GM18909 (cell line): ENCODE data around the gene CSF1R.
"Not testable (repeated sequence)": the region's sequence is repeated elsewhere in the genome, so short reads cannot be mapped to it uniquely, and the experiment has no call there.

Source experiments
- ATAC-seq: cut with Tn5 transposase; IDR thresholded peaks from one replicate; pipeline ENCODE4 v1.9.1; 2021; ENCODE audit warnings: mild to moderate bottlenecking; ENCODE audit not compliant: unreplicated experiment, poor library complexity

Gene CSF1R

DNA sequence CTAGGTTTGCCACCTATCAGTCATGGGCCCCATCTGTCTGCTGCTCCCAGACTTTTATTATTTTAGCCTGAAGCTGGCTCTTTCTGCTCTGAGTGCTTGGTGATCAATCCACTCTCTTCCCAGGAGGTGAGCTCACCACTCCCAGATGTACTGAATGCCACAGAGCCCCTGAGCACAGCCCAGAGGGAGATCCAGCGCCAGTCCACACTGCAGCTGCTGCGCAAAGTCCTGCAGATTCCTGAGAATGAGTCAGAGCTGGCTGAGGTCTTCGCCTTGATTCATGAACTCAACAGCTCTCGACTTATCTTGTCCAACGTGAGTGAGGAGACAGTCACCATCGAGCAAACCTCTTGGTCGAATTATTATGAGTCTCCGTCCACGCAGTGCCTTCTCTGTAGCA is 49.8 kb downstream of the CSF1R start:
- ATAC-seq, result no peak

- ATAC-seq, result peak; percentile 95
Measured at GRCh38 chr5:150035139-150035895, 51.0 kb downstream of the CSF1R start.

DNA sequence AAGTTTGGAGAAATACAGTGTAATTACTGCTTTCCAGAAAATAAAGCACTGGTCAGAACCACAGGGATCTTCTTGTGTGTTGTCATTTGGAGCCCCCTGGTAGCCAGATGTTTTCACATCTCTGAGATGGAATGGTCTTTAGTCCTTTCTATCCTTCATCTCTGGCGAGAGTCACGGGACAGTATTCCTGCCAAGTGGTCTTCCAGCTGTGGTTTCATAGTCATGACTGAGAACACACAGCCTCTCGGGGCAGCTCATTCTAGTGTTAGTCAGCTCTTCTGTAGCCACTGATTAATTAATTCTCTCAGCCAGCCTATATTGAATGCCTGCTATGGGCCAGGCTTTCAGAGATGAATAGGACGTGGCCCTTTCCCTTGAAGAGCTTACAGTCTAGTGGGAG is 51.7 kb downstream of the CSF1R start:
- peak; percentile 9 for ATAC-seq

GRCh38 chr5:150033334-150033733 is 53.0 kb downstream of the CSF1R start:
- ATAC-seq, result no peak

DNA sequence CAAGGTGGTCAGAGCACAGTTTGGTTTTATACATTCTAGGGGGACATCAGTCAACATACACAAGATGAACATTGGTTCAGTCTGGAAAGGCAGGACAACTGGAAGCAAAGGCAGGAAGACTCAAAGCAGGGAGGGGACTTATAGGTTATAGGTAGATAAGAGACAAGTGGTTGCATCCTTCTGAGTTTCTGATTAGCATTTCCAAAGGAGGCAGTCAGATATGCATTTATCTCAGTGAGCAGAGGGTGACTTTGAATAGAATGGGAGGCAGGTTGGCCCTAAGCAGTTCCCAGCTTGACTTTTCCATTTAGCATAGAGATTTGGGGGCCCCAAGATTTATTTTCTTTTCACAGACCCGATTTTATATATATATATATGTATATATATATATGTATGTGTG is 58.3 kb downstream of the CSF1R start:
- not testable (repeated sequence) for ATAC-seq

- no peak for ATAC-seq
Measured at GRCh38 chr5:150026682-150027172, 59.6 kb downstream of the CSF1R start.

- no peak for ATAC-seq
Measured at GRCh38 chr5:150024346-150024984, 61.9 kb downstream of the CSF1R start.

GRCh38 chr5:150023136-150023535 is 63.2 kb downstream of the CSF1R start:
- no peak for ATAC-seq

DNA sequence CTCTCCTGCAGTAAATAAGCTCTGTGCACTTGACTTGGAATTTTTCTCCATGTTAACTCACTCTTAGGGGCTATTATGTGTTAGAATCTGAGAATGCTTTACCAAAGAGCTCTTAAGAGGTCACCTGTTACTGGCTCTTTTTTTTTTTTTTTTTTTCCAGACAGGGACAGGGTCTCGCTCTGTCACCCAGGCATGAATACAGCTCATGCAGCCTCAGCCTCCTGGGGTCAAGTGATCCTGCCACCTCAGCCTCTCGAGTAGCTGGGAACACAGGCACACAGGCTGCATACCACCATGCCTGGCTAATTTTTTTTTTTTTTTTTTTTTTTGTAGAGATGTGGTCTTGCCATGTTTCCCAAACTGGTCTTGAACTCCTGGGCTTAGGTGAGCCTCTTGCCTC is 63.7 kb downstream of the CSF1R start:
- ATAC-seq, result no peak

DNA sequence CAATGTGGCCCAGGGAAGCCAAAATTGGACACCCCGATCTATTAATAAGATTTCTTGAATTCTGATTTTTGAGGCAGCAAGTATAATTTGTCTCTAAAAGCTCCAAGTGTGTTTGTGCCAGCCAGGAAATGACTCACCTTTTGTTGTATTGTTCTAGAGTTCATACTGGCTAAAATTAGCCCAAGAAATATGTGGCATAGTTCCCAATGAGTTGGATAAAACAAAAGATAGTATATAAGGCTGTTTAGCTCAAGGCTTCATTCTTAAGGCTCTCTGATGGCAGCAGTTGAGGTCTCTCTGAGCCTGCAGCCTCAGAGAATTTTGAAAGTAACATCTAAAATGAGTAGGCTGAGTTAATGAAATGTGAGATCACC is 64.2 kb downstream of the CSF1R start:
- ATAC-seq, result no peak

- ATAC-seq, result no peak
Measured at GRCh38 chr5:150021491-150022157, 64.7 kb downstream of the CSF1R start.

- no peak for ATAC-seq
Measured at GRCh38 chr5:150020249-150020648, 66.1 kb downstream of the CSF1R start.

DNA sequence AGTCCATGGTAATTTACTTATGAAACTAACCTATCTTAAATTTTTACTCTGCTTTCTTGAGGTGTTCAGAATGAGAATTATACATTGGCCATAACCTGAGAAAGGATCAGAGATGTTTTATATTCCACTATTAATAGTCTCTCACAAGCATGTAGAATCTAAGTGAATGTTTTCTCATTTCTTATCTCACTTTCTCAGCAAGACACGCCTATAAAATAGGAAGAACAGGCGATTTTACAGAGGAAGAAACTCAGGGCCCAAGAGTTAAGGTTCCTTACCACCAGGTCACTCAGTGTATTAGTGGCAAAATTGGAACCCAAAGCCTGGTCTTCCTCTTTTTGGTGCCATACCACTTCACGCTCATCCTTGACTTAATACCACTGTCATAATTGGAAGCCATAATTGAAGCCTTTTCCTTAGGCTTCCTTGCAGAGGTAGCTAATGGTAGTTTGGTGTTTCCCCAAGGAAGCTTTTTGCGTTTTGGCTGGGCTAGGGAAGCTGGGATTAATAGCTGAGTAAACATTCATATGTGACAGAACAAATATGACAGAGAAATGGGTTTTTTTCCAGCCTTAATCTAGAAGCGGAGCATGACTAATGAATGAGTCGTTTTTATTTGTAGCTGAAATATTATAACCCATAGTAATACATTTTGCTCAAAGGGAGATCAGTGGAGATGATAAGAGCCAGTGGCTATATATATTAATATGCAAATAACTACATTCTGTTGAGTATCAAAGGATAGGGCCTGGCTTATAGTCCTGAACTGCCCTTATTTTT is 68.9 kb downstream of the CSF1R start:
- ATAC-seq, result no peak

GRCh38 chr5:150016537-150016936 is 69.8 kb downstream of the CSF1R start:
- ATAC-seq, result no peak

- no peak for ATAC-seq
Measured at GRCh38 chr5:150015415-150015814, 70.9 kb downstream of the CSF1R start.

- no peak for ATAC-seq
Measured at GRCh38 chr5:150014456-150014855, 71.9 kb downstream of the CSF1R start.

- no peak for ATAC-seq
Measured at GRCh38 chr5:150013931-150014330, 72.4 kb downstream of the CSF1R start.

DNA sequence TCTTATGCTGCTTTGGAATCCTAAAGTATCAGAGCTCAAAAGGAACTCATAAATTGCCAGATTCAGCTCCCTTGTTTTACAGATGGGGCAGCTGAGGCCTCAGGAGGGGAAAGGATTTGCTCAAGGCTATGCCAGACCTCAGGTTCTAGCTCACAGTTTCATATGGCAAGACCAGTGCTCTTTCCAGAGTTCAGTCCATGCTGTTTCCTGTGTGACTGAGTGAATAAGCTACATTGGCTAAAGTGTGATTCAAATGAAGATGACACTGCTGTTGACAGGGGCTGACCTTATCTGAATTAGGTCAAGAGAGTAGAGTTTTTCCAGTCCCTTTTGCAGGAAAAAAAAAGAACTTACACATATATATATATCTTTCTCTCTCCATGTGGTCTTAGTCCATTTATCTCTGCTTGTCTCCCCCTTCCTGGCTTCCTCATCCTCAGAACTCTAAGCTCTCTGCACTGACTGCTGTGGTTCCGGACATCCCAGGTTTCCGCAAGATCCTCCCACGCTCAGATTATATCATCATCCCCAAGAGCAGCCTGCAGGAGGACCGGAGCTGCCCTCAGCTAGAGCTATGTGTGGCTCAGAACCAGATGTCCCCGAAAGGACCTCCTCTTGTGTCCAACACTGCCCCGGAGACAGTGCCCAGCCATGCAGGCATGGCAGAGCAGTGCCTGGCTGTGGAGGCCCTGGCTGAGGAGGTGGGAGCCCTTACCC is 76.5 kb downstream of the CSF1R start:
- no peak for ATAC-seq

- no peak for ATAC-seq
Measured at GRCh38 chr5:150007050-150007449, 79.3 kb downstream of the CSF1R start.

GRCh38 chr5:150006318-150006717 is 80.0 kb downstream of the CSF1R start:
- no peak for ATAC-seq
